Activated CD4-positive, alpha-beta T cell treated with anti-CD3 and anti-CD28 coated beads for 1 hour (primary cell): ENCODE measurements around the gene NOX1.

ENCODE experiments used
- DNase-seq: peaks from one replicate; pipeline ENCODE4 v3.0.0-alpha.2; 2020

The NOX1 gene

DNA sequence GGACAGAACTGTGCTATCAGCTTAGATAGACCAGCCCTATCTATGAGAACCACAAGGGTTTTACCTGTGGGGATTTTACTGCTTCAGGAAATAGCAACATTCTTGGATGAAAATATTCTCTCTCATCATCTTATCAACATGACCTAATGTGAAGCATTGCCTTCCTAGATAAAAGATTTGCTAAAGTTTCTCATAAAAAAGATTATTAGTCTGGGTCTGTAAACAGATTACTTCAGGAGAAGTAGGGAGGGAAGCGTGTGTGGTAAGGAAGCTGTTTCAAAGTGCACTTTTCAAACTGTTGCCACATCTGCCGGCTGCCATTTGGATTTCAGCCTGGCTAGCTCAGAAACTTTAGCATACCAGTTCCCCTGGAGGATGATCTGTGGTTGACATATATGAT, at the start of gene NOX1:
Gene NOX1 (minus strand): TSS at position 35 of the 400 bp plus-strand sequence. CDS start 220 bp downstream, outside the sequence.
- DNase-seq = no peak

DNA sequence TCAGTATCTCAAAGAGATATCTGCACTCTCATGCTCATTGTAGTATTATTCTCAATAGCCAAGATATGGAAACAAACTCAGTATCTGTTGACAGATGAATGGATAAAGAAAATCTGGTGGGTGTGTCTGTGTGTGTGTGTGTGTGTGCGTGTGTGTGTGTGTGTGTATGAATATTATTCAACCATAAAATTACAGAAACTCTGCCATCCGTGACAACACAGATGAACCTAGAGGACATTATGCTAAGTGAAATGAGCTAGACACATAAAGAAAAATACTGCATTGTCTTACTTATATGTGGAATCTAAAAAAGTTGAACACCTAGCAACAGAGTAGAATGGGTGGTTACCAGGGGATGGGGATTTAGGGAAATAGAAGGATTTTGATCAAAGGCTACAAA, 41.4 kb upstream of the NOX1 start:
- no peak for DNase-seq

DNA sequence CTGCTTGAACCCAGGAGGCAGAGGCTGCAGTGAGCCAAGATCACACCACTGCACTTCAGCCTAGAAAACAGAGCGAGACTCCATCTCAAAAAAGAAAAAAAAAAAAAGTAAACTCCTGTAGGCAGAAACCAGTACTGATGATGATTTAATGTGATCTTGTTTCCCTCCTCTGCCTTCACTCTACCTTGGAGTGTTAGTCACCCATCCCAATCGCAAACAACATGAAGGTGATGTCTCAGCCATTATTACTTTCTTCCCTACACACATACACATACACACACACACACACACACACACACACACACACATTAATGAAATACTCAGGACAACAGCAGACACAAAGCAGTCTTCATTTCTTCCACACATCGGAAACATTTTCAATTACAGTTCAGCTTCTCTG, 39.0 kb upstream of the NOX1 start:
- no peak for DNase-seq

DNA sequence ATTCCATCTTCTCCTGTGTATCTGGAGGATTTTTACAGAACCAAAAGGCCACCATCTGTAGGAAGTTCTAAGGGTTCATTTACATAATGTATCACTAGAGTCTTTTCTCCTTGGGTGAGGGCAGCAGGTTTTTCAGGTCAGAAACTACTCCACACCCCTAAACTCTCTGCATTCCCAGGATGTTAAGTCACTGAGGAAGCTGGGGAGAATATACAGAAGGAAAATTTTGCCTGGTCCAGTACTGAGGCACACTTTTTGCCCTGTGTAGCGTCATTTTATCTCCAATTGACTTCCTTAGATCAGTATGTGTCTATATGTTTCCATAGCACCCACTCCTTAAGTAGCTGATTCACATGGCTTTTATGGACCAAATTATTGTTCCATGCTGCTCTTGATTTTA, 37.6 kb upstream of the NOX1 start:
- no peak for DNase-seq

DNA sequence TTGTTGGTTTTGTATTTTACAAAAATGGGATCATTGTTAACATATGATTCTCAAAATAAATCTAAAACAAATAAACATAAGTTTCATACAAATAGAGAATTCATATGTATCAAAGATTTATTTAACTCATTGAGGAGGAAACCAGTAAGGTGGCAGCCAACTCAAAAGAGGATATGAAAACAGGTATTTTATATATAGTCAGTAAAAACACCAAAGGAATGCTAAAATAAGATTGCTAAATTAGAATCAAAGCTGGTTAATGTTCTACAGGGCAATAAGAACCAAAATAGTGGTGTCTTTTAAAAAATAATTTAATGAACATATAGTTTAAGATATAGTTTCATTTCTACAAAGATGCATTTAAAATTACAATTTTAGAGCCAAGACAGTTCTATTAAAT, 31.5 kb upstream of the NOX1 start:
- DNase-seq = no peak

DNA sequence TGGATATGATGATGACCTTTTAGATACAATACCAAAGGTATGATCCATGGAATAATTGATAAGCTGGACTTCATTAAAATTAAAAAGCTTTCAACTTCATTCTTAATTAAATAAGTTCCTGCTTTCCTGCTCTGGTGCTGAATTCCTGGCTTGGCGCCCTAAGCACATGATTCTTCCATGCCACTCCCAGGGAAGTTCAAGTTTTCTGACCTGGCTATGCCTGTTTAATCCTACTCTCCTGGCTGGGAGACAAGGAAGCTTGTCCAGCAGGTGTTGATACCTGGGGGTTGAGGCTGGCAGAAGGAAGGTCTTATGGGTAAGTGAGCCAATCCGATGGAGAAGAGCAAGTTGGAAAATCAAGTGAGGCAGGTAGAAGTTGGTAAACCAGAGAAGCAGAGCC, 30.3 kb upstream of the NOX1 start:
- DNase-seq = no peak

DNA sequence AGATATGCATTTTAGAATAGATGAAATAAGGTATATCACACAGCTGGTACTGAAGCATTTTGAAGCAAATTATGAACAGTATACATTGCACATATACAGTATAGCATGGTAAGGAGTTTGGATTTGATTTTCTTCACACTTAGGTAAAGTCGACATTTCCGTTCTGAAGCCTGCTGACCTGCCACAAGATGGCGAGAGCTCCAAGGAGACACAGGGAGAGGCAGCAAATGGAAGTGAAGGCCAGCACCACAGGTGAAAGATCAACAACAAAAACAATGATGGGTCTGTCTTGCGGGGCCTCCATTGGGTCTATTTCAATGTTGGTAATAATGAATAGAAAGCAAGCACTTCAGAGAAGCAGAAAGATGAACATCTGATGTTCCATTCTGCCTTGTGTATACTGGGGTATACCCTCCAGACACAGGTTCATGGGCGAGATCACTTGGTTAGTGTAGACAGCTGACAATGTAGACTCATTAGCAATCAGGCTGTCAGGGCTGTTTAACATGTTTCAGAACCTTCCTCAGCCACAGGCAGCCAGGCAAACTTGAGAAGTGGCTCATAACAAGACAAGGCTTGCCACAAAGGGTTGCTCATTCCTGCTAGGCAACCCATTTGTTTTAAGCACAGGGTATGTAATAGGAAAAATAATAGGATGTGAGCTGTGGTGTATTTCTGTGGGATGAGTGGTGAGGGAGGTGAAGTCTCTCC, 21.4 kb upstream of the NOX1 start:
- no peak for DNase-seq

DNA sequence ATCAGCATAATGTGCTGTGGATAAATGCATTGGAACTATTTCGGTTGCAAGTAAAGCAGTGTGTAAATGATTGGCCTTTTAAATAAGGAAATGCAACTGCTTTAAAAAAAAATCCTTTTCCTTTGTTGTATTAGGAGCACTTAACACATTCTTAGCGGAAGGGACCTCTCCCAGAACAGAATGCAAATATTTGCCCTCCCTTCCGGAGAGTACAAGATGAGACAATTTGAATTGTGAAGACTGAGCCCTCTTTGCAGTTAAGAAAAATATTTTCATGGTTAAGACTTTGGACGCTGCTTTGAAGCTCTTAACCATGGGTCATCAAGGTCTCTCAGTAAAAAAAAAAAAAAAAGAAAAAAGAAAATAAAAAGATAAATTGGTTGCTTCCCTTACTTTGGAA, 9.5 kb upstream of the NOX1 start:
- DNase-seq = no peak

DNA sequence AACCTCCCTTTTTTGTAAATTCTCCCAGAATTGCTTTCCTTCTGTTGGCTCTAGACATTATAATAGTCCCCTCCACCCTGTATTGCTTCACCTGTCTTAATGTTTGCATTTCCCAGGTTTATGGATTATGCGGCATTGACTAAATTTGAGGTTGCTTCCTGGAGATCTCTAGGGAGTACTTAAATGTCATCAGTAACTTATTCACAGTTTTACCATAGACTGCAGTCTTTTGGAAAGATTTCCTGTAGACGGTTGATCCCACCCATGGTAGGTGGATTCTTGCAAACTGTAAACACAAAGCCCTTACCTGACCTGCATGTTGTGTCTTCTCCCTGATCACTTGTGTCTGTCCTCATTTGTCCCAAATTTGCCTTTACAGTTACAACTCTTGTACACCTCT, 6.2 kb upstream of the NOX1 start:
- DNase-seq = no peak

DNA sequence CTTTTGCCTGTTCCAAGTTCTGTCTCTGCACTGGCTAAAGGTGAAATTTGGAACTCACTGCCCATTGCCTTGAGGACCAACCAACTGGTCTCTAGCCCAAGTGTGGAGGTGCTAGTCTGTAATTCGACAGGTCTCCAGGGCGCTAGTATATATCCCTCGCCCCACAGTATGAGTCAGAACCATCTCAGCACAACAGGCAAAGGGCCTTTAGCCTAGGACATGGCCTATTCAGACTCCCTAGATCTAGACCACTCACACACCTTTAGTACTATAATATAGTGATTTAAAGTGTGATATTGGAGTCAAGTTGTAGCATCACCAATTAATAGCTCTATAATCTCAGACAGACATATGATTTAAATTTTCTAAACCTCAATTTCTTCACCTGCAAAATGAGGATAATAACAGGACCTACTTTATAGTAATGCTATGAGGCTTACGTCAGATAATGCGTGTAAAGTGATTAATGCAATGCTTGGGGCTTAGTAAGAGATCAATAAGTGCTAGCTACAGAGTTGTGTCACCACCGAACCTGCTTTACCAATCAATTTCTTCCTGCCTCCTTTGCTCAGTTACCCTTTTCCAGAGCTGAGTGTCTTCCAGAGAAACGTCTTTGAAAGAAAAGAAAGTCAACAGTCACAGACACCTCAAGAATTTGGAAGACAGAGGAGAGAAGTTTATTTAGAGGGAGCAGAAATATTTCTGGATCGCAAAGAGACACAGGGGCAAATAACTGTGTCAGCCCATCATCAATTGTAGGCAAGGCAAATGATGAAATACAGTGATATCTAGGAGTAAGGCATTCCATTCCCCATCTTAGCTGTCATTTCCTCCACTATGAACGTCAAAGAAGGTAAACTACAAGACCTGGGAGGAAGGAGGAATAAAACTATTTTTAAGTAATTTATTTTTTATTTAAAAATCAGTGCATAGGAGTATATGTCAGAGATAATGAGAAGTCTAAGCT, 2.3 kb downstream of the NOX1 start:
- DNase-seq = no peak

DNA sequence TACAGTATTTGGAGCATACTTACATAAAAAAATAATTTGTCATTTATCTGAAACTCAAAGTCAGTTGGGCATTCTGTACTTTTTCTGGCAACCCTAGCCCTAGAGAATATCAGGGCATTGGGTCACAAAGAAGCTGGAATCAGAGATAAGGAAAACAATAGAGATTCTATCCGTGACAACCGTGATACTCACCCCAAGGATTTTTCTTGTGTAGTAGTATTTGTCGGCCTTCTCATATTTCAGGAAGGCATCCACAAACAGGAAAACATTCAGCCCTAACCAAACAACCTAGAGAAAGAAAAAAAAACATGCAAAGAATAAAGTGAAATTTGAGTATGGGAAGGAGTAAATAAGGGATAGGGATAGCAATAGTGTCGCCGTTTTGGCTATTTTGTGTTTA, 3.6 kb downstream of the NOX1 start:
- DNase-seq = no peak

DNA sequence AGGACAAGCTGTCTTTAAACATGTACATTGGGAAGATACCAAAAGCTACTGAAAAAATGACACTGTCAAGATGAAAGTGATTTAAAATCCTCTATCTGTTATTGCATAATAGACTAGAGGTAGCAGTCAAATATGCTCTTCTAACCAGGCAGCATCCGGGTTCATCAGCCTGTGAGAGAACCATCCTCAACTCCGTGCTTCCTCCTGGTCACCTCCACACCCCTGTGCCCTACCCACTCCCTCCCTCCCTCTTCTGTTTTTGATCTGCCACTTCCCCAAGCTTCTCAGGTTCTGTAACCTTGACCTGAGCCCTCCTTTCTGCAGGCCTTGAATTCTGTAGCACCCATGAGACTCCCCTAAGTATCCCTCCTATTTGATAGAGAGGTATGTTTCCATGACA, 5.9 kb downstream of the NOX1 start:
- no peak for DNase-seq

DNA sequence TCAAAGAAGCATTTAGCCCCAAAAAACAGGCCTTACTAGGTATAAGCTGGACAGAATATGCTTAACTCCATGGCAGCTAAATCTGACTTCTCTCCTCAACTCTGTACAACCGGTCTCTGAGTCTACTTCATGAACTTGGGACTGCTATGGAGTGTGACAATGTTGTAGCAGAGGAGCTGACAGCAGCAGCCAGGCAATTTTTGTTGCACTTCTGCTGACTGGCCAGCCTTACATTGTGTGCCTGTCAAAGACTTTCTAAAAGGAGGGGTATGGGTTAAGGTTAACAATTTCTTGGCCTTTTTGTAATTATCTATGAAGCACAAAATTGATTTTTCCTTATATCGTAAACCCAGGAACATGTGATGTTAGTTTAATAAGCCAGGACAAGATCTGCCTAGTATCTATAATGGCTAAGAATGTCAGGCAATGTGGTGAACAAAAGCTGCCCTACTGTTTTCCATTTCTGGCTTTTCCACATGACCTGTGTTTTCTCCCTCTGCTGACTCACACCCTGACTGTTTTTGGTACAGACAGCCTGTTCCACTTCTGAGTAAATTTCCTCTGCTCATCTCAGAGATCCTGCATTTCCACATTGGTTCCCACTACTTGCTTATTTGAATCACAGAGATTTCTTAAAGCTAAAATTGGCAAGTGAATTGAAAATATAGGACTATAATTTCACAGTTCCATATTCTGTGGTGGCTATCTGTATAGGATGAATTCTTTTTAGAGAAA, 9.3 kb downstream of the NOX1 start:
- no peak for DNase-seq

DNA sequence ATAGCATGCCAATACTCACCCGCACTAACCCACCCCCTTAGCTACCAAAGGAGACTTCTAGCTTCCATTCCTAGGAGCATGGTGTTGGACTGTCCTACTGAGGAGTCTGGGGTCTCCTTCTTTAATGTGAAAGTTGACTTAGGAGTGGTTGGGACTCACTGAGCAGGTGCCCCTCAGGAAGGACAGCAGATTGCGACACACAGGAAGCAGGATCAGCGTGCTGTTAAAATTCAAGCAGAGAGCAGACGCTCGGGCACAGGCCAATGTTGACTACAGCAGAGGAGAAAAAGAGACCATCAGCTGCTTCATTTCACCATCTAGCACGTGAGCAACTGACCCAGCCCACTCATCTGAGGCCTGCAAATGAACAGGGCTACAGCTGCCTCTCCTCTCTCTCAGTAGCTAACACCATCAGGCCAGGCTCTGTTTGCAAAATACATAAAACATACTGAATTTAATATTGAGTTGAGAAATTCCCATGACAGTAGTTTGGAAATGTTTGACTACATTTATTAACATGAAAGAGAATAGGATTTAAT, 10.8 kb downstream of the NOX1 start:
- DNase-seq = no peak

DNA sequence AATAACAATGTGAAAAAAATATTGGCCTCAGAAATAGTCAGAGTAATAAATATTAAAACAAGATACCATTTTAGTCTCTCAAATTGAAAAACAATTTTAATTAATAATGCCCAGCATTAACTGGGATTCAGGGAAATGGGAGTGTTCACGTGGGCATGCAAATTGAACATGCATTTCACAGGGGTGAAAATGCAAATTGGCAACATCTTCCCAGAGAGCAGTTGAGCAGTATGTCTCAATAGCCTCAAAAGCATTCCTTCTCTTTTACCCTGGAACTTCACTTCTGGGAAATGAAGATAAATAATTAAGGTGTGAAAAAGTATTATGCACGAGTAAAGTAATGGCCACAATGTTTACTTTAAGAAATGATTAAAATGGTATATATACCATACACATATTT, 21.3 kb downstream of the NOX1 start:
- DNase-seq = no peak

DNA sequence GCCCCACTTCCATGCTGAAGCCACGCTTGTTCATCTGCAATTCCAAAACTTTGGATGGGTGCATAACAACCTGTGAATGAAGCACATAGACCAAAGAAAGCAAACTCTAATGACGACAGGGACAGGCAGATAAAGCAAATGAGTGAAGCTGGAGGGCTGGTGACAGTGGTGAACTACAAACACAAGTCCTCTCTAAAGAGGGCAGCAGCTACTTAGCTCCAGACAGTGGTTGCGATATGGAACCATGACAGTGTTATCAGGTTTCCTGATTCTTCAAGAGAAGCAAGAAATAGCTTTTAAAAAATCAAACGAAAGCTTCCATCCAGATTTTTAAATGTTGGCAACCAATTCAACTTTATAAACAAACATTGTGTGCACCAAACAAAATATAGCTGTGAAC, 23.8 kb downstream of the NOX1 start:
- DNase-seq = no peak

DNA sequence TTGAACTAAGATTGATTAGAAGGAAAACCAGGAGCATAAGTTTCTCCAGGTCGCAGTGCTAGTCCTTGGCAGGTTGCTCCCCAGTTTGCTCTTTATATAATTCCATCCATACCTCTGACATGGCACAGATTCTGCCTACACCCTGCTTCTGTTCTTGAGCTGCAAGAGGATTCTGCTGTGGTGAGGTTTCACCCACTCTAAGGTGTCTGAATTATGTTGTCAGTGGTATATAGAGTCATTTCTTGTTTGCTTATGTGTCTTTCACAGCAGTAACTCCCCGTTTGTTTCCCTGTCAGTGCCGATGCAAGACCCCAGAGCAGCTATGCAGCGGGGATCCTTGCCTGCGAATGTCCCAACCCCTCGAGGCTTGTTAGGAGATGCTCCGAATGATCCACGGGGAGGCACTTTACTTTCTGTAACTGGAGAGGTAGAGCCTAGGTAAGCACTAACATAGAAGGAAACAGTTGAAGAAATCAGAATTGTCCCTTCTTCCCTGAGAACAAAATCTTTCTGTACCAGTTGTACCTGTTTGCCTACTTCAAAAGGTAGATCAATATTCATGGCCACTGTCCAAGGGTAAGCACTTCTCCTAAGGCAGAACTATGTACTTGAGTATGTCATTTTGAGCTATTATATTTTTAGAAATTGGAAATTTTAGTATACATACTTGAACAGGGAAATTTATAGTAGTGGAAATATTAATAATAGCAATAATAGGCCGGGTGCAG, 42.8 kb downstream of the NOX1 start:
- no peak for DNase-seq

DNA sequence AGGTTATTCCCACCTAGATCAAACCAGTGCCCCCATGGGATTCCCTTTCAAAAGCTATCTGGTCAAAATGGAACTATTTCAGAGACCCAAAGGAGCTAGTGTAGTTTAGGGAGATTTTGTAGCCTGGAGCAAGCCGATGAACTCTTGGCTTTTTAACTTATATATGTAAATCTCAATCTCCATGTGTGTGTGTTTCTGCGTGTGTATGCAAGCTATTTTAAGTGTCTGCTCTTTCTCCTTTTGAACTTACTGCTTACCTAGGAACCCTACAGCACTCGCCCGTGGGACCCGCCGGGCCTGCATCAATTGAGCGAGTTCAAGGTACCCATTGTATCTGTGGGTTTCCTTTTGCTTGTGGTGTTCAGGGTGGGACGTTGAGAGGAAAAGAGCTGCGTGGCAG, 43.6 kb downstream of the NOX1 start:
- no peak for DNase-seq

DNA sequence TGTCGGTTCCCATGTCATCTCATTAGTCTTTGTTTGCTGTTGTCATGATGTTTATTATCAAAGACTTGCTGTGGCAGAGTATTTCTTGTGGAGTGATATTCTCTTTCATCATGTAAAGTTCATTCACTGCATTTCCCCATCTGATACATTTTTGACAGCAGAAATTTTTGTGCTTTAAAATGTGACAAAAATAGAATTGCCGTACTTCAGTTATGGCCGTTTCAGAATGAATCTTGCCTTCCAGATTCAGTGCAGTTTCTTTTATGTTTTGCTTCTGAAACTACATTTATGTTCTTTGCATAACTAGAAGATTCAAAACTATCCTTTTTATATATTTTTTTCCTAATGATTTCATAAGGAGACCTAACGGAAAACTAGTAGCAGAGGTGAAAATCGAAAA, 44.0 kb downstream of the NOX1 start:
- no peak for DNase-seq

DNA sequence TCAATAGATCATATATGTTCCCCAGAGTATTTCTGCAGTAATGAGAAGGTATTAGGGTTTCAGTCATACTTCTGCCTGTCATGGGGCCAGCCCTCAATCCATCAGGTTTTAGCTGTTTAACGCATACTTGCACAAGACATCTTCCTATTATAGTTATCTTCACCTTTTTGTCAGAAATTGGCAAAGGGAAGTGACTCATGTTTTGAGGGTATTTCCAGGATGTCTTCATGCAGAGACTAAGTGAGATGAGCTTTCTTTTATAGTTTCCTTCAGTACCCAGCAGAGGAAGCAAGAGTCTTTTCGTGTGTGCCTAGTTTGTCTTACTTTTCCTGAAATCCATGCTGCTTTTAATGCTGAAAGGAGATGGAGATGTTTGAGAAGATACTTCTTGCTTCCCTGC, 44.4 kb downstream of the NOX1 start:
- DNase-seq = no peak

DNA sequence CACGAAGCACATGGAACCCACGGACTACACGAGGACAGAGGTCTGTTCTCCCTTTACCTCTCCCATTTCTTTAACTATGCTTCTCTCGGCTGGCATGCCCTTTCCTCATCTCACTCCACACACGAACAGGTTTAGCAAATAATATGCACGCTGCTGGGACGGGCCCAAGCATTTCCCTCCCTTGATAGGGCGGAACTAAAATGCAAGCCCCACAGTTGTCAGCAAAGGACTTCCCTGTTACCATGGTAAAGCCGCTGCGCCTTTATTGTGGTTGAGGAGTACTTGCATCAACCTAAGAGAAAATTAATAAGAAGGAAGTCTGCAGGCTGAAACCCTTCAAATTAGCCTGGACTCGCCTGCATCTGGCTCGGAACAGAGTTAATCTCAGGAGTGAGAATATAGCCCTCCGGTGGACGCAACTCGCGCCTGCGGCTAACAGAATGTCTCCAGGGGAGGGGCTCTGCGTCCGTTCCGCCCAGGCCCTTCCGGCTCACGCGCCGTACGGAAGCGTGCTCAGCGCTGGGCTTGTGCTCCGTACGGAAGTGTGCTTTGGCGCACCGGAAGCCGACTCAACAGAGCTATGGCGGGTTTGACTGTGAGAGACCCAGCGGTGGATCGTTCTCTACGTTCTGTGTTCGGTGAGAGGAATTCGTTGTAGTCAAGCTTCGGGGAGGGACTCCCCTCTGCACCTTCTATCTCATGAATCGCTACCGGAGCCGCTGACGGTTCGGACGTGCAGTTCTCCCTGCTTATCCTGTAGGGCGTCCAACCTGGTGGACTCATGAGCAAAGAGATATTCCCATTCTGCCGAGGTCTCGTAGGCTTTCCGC, 54.1 kb downstream of the NOX1 start, which contains the start of gene CSTF2:
Gene CSTF2 (plus strand): TSS at position 555 of the 830 bp plus-strand sequence. CDS start 26 bp downstream, at position 581.
- peak; percentile 65 for DNase-seq

DNA sequence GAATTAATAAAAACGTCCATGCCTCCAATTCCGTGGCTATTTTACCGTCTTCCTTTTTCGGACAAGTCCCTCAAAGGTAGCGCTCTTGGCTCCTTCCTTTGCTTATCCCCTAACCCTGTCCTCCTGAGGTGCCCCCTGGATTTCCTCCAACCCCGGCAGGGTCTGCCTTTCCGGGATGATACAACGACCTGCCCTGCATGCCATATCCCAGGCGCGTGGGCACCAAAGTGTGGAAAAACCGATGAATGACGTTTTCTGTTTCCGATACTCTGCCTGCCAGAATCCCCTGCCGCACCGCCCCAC, 54.7 kb downstream of the NOX1 start:
- DNase-seq = no peak
